GM23338 (cell line): Measurements from ENCODE around the gene JAZF1. TPM values are rescaled to one million over a fixed set of nuclear protein-coding genes. Genes with fewer than 3 reads are reported as not detected.

ENCODE experiments used
- ATAC-seq: fragments of 200-7000 bp; cut with Tn5 transposase; 3 replicates; pipeline ENCODE4 v1.9.1; 2020
- DNase-seq: peaks from one replicate; pipeline ENCODE4 v3.0.0-alpha.2; 2015; ENCODE audit warnings: low spot score
- H2AFZ ChIP-seq: fragments of 200-600 bp; sonication (generic); 2 replicates; pipeline ENCODE4 v1.8.0; 2016; ENCODE audit warnings: antibody characterized with exemption, mild to moderate bottlenecking, moderate library complexity
- H3F3A ChIP-seq: fragments of 200-600 bp; sonication (generic); replicated peaks from 2 replicates; pipeline ENCODE4 v1.8.0; 2017; ENCODE audit warnings: antibody characterized with exemption, mixed run types, low read depth
- H3K27ac ChIP-seq: fragments of 200-600 bp; sonication (generic); 2 replicates; pipeline ENCODE4 v1.6.1; 2016; ENCODE audit warnings: low read depth
- H3K27me3 ChIP-seq: fragments of 200-600 bp; sonication (generic); 2 replicates; pipeline ENCODE4 v1.8.0; 2016; ENCODE audit warnings: mild to moderate bottlenecking, mixed run types, moderate library complexity; ENCODE audit not compliant: insufficient read depth
- H3K36me3 ChIP-seq: fragments of 200-600 bp; sonication (generic); 2 replicates; pipeline ENCODE4 v1.8.0; 2016; ENCODE audit warnings: mild to moderate bottlenecking; ENCODE audit not compliant: insufficient read depth
- H3K4me1 ChIP-seq: fragments of 200-600 bp; sonication (generic); 2 replicates; pipeline ENCODE4 v1.8.0; 2016; ENCODE audit warnings: mild to moderate bottlenecking, moderate library complexity; ENCODE audit not compliant: insufficient read depth
- H3K4me2 ChIP-seq: fragments of 200-600 bp; sonication (generic); 2 replicates; pipeline ENCODE4 v1.7.1; 2017; ENCODE audit warnings: mixed run types
- H3K4me3 ChIP-seq: fragments of 200-600 bp; sonication (generic); 2 replicates; pipeline ENCODE4 v1.6.1; 2016; ENCODE audit warnings: mixed run types
- H3K79me2 ChIP-seq: fragments of 200-600 bp; sonication (generic); replicated peaks from 2 replicates; pipeline ENCODE4 v1.8.0; 2017; ENCODE audit warnings: mild to moderate bottlenecking; ENCODE audit not compliant: insufficient read depth
- H3K9me2 ChIP-seq: fragments of 200-600 bp; sonication (generic); 2 replicates; pipeline ENCODE4 v1.8.0; 2017; ENCODE audit not compliant: insufficient read depth
- H4K20me1 ChIP-seq: fragments of 200-600 bp; sonication (generic); replicated peaks from 2 replicates; pipeline ENCODE4 v1.8.0; 2017; ENCODE audit warnings: mild to moderate bottlenecking; ENCODE audit not compliant: insufficient read depth
- H3K27ac Mint-ChIP-seq: 2 replicates; pipeline ENCODE4 v1.8.0; 2020; ENCODE audit warnings: inconsistent platforms, mild to moderate bottlenecking, moderate library complexity, mixed read lengths
- H3K27me3 Mint-ChIP-seq: 3 replicates; pipeline ENCODE4 v1.8.0; 2022; ENCODE audit warnings: low read depth, mild to moderate bottlenecking, moderate library complexity, mixed read lengths, inconsistent platforms; ENCODE audit not compliant: insufficient read depth, poor library complexity
- H3K36me3 Mint-ChIP-seq: 3 replicates; pipeline ENCODE4 v1.8.0; 2021; ENCODE audit warnings: low read depth, mild to moderate bottlenecking, inconsistent platforms, moderate library complexity, mixed read lengths
- H3K4me1 Mint-ChIP-seq: 3 replicates; pipeline ENCODE4 v1.8.0; 2020; ENCODE audit warnings: mild to moderate bottlenecking, inconsistent platforms, mixed read lengths
- H3K4me3 Mint-ChIP-seq: 3 replicates; pipeline ENCODE4 v1.8.0; 2021; ENCODE audit warnings: moderate library complexity, mild to moderate bottlenecking, inconsistent platforms, mixed read lengths
- H3K9me3 Mint-ChIP-seq: 3 replicates; pipeline ENCODE4 v1.8.0; 2020; ENCODE audit warnings: moderate library complexity, mild to moderate bottlenecking, inconsistent platforms, mixed read lengths
- EZH2phosphoT487 ChIP-seq: fragments of 200-600 bp; sonication (generic); IDR thresholded peaks from one replicate; pipeline ENCODE4 v1.8.1; 2018; ENCODE audit warnings: antibody characterized with exemption; ENCODE audit not compliant: unreplicated experiment
- STAT1 ChIP-seq: IDR thresholded peaks from one replicate; pipeline ENCODE4 v1.6.1; 2016; ENCODE audit warnings: antibody characterized with exemption; ENCODE audit not compliant: unreplicated experiment
- ZNF462 ChIP-seq: fragments of 250-450 bp; sonication (Bioruptor Pico); IDR thresholded peaks from 2 replicates; pipeline ENCODE4 v1.5.0; 2020; ENCODE audit warnings: mild to moderate bottlenecking, moderate library complexity
- polyA plus RNA-seq: library from polyadenylated mRNA; unstranded; fragments of >200 nt; fragmentation: Nextera tagmentation; extraction: Ambion mirVana; gene quantifications from 2 replicates; pipeline ENCODE4 v1.2.1, GENCODE V29; 2016
- total RNA-seq: library from RNA; depleted of rRNA; stranded (reverse); fragments of >200 nt; shearing (Covaris generic); gene quantifications from 2 replicates; pipeline ENCODE4 v1.2.3, GENCODE V29; 2014
- TF ChIP-seq, protein P1 (sequence below): IDR thresholded peaks from one replicate; pipeline ENCODE4 v1.6.1; 2018; ENCODE audit warnings: antibody characterized with exemption; ENCODE audit not compliant: unreplicated experiment

Gene JAZF1
- total and polyA plus RNA-seq, 2 experiments from 2014 or later: 12.2 to 22.2 TPM

GRCh38 chr7:28042721-28043120 is 137.9 kb downstream of the JAZF1 start:
- Mint-ChIP-seq H3K36me3 (no peaks in the 10 kb centered on the region), H3K27ac (no peak overlapping the region), H3K4me3 (no peak overlapping the region), H3K4me1 (peaks cover 15% of the 10 kb centered on the region; the same call in 2 of the 3 replicates), H3K27me3 (peaks cover 2% of the 10 kb centered on the region), H3K9me3 (no peaks in the 10 kb centered on the region)
- Histone ChIP-seq H3K9me2 (no peaks in the 10 kb centered on the region), H4K20me1 (no peaks in the 10 kb centered on the region), H3F3A (no peaks in the 10 kb centered on the region), H3K4me3 (no peak overlapping the region), H2AFZ (no peak overlapping the region), H3K4me2 (no peak overlapping the region), H3K79me2 (no peaks in the 10 kb centered on the region), H3K36me3 (no peaks in the 10 kb centered on the region), H3K27ac (no peak overlapping the region), H3K4me1 (peaks cover 13% of the 10 kb centered on the region), H3K27me3 (no peaks in the 10 kb centered on the region)
- DNase-seq (no peak), ATAC-seq (no peak)
- TF ChIP-seq ZNF462 (no peak), STAT1 (no peak), EZH2phosphoT487 (no peak)
- TF ChIP-seq, protein P1, sequence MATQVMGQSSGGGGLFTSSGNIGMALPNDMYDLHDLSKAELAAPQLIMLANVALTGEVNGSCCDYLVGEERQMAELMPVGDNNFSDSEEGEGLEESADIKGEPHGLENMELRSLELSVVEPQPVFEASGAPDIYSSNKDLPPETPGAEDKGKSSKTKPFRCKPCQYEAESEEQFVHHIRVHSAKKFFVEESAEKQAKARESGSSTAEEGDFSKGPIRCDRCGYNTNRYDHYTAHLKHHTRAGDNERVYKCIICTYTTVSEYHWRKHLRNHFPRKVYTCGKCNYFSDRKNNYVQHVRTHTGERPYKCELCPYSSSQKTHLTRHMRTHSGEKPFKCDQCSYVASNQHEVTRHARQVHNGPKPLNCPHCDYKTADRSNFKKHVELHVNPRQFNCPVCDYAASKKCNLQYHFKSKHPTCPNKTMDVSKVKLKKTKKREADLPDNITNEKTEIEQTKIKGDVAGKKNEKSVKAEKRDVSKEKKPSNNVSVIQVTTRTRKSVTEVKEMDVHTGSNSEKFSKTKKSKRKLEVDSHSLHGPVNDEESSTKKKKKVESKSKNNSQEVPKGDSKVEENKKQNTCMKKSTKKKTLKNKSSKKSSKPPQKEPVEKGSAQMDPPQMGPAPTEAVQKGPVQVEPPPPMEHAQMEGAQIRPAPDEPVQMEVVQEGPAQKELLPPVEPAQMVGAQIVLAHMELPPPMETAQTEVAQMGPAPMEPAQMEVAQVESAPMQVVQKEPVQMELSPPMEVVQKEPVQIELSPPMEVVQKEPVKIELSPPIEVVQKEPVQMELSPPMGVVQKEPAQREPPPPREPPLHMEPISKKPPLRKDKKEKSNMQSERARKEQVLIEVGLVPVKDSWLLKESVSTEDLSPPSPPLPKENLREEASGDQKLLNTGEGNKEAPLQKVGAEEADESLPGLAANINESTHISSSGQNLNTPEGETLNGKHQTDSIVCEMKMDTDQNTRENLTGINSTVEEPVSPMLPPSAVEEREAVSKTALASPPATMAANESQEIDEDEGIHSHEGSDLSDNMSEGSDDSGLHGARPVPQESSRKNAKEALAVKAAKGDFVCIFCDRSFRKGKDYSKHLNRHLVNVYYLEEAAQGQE: no peak
